Activated CD4-positive, alpha-beta T cell treated with anti-CD3 and anti-CD28 coated beads, Interleukin-2, amount 50 U/mL, for 48 hours (primary cell): ENCODE results near the gene DSE.

ENCODE experiments used
- DNase-seq, 2 experiments: peaks; one replicate each; pipeline ENCODE4 v3.0.0-alpha.2; 2020

The DSE gene

DNA sequence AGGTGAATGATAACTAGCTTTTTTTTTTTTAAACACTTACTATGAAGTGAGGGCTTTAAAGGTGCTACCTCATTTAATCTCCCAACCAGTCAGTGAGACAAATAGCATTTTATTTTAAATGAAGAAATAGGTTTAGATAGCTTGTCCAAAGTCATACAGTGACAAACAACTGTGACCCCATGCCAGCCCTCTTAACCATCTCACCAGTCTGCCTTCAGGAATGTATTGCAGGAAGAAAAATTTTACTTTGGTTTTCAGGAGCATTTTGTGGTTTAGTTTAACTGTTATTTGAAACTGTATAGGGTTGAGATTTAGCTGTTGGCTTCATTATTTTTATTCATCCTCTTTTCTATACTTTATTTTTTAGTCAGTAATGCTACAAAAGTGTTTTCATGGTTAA lies 18.6 kb downstream of the DSE start:
- DNase-seq = no peak

DNA sequence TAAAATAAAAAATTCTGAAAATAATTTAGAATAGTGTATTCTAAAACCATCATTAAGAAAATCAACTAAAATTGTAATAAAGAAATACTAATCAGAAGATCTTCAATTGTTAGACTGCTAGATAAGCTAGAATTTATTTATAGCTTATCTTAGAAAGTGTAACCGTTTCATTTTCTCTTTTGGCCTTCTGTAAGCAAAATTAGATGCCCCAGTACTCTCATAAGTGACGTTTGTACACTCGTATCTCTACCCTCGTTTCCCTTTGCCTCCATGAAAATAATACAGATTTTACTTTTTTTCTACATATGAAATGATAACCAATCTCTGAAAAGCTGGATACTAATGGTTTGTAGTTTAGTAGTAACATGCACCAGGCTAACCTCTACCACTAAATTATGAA lies 19.8 kb downstream of the DSE start:
- DNase-seq = no peak

DNA sequence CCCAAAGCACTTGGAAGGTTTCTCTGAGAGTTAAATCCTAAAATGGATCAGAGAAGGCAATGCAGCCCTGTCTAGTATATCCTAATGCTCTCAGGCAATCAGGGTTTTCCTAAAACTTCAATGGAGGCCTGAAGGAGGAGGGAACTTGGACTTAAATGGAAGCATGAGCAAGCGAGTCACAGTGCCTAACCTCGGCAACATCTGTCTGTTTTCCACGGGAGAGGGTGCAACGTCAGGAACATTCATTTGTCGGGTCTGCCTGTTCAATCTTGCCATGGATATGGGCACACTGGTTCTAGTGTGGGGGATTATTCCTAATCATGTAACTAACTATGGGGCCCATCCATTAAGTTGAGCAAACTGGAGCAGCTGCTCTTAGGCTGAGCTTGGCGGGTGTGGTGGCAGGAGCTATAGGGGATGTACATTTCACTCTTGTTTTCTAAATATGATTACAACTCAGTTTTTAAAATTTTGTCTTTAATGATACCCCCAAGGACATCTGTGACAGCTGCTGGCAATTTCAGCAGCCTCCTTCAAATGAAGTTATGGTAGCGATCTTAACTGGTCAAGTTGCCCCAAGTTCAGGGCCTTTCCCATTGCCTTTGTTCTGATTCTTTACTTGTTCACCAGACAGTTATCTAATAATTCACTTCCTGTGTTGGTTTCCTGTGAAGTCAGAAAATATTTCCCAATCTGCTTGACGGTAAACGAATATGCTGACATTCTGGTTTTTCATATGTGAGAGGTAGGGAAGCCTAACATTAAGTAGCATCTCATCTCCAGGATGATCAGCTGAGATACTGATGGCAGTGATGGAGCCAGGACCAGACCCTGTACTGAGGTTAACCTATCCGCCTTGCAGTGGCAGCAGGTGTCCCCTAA lies 21.6 kb downstream of the DSE start:
- no peak for DNase-seq

DNA sequence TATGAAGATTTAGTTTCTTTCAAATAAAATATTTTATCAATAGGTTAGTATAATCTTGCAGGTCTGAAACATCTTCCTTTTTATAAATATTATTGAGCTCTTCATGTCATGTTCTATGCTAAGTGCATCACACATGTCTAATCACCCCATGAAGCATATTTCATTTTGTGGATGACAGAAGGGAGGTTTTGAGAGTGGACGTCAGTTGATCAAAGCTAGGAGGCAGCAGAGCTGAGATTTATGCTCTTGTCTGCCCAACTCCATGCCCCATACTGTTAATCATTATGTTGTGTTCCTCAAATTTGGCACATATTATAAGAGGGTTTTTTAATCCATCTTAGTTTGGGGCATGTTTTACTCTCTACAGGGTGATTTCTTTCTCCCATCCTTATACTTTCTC lies 22.7 kb downstream of the DSE start:
- DNase-seq = no peak

DNA sequence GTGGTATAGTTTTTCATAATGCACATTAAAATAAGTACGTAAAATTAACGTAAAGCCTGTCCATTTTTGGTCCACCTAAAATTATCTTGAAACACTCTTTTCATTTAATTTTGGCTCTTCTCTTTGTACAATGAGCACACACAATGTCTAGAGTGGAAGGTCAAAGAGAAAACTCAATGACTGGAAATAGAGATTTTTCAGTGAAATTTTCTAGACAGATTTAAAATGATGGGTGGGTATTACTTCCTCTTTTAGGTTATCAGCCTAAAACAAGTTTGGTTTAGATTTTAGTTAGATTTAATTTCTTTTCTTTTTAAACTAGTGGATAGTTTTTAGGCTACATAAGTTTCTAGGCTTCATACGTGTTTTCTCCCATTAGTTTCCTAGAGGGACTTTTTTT lies 24.9 kb downstream of the DSE start:
- DNase-seq = no peak

DNA sequence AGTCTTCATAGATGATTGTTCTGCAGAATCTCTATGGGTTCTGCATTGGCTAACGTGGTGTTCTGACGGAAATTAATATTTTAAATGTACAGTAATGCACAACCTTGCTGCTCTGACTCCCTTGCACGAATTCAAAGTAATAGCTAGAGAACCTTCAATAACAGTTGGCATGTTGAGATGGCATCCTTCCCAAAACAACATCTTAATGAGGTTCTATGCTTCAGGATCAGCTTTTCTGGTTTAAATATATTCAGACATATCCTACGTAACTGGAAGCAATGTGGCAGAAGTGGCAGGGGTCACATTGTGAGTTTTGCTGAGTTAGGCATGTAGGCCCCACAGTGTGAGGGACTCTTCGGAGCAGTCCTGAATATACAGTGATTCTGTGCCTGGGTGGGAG lies 25.7 kb downstream of the DSE start:
- no peak for DNase-seq

DNA sequence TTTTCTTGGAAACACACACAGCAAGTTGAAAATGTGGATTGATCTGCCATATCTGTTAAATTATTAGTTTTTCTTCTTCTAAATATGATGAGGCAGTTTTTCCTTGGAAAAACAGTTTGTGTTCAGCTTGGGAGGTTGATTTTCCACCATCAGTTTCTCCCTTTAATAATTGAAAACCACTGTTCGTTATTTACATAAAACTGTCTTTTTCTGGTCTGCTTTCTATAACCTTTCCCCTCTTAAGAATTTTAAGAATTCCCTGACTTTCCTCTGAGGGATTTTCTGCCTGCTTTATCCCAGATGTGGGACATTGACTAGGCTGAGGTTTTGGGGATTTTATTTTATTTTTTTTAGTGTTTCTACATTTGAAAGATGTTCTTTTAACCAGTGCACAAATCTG lies 27.2 kb downstream of the DSE start:
- no peak for DNase-seq

DNA sequence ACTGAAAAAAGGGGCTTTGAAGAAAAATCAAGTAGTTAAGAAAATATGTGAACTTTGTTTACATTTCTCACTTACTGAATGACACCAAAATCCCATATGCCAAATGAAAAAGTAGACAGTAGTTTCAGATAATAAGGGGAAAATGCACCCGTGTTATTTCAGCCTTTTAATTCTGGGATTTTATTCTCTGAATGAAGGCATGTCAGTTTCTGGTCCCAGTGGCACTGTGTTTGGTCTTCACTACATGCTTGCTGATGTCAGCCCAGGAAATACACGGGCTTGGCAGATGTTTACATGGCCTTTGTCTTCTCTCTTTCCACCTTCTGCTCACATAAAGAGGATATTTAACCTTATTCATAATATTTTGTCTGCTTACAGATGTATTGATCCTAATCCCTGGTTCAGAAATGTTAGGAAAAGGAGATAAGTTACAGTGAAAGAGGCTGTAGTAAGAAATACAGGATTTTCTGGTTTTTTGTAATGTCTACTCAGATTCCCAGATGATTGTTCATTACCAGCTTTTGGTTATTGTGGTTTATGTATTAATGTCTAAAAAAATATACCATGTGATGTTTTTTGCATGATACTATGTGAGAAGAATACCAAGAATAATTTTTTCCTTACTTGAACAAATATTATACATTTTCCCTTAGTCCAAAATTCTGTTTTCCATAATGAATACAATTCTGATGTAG lies 27.7 kb downstream of the DSE start:
- no peak for DNase-seq

DNA sequence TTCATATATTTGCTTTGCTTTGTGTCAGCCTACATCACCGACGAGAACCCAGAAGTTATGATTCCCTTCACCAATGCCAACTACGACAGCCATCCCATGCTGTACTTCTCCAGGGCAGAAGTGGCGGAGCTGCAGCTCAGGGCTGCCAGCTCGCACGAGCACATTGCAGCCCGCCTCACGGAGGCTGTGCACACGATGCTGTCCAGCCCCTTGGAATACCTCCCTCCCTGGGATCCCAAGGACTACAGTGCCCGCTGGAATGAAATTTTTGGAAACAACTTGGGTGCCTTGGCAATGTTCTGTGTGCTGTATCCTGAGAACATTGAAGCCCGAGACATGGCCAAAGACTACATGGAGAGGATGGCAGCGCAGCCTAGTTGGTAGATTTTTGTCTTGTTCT lies 28.5 kb downstream of the DSE start:
- no peak for DNase-seq

DNA sequence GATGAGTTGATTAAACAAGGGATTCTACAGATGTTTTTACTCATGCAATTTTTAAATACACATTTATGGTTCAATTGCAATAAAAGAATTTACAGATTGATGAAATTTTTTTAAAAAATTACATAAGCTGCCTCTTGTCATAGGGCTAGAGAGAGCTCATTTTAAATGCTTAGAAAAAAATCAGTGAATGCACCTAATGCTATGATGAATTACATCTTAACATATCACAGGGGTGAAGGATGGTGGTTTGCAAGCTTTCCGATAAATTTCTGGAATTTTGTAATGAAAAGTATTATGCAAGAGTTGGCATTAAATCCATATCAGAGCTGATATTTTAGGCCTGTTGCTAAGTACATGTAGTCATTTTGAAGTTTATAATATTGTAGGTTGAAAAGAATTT lies 29.6 kb downstream of the DSE start:
- DNase-seq = no peak

DNA sequence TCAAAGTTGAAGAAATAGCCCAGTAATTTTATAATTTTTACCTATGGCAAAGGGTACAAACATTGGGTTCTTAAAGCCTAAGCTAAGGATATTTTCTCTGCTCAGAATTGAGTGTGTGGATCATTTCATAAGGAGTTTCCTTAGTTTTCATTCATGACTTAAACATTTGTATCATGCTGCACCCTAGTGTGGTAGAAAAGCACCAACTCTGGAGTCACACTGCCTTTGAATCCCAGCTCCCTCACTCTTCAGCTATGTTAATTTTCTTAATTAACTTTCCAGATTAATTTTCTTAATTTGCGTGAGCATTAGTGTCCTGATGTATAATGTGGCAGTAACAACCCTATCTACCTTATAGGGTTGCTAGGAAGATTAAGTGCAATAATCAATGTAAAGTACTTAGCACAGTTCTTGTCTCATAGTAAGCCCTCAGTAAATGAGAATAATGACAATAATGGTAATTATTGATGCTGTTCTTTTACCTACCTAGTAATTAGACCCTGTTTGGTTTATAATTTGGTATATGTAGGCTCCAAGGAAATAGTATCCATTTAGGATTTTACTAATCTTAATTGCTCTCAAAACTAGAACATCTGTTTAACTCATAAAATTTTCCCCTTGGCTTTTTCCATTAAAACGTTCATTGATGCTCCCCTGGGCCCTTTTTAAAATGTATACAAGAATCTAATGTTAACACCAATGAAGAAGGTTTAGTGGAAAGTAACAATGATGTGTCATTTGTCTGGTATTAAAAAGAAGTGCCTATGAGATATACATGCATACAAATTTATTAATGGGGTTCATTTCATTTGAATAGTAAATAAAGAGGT lies 31.6 kb downstream of the DSE start:
- DNase-seq = no peak

DNA sequence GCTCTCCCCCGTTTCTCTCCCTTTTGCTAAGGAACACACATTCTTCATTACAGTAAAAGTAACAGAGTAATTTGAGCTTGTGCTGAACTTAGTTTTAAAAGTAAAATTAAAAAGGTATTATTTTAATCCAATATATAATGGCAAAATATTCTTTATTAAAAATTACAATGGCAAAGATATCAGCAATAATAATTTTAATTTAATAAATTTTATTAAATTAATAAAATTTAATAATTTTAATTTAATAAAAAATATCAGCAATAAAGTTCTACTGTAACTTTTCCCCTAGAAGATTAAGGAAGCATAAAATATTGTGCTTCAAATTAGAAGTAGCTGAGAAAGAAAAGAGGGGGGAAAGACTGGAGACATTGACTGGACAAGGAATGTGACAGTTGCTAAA lies 32.5 kb downstream of the DSE start:
- DNase-seq = no peak

DNA sequence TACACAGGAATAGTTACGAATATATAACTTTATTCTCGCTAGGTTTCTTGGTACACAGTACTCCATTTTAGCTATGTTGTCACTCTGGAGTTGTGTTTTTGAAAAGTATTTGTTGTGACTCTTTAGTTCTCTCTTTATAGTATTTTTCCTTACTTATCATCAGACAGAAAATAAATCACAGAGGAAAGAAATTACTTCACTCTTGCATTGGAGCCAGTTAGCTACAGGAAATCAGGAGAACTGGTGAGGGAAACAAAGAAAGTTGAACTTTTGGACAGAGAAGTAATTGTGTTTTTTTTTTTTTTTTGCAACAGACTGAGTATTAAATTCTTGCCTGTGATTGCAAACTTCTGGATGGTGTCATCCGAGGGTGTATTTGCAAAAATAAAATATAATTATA lies 33.9 kb downstream of the DSE start:
- no peak for DNase-seq

DNA sequence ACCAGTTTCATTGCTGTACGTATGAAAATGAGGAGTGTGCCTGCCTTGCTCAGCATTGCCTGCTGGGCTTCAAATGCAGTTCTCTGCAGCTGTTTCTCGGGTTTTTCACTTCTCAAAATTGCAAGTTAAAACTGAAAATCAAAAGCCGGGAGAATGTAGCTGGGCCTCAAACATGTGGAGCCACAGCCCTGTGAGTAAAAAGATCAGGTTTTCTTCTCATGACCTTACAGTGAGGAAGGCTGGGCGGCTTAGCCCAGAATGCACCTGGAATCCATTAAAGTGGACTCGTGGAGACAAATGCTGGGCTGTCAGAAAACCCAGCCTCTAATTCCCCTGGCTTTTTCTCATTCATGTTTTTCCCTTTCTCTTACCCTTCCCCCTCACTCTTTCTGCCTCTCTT lies 34.4 kb downstream of the DSE start:
- DNase-seq = no peak

DNA sequence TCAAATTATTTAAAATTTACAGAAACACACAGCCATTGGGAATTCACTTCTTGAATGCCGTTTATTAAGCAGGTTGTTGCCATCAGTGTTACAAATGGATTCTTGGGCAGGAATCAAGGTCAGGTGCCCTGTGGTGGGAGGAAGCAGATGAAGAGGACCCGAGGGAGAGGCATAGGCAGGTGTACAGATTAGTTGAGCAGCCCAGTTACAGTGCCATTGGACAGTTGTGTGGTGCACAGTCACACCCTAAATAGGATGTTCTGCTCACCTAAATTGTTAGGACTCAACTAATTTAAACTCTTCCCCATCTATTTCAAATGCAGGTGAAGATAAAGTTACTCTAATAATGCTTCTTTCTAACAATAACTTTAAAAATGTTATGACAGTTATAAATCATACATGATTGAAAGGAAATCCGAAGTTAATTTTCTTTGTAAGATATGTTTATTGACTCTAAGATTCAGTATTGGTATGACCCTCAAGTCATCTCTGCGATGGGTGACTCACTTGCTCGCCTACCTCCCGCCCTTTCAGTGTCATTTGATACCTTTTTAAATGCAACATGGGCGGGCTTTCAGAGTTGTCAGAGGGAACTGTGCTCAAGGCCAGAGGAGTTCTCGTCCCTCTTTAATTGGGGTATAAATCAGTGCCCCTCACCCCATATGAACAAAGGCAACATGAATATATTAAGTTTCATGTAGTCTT lies 35.1 kb downstream of the DSE start:
- no peak for DNase-seq

DNA sequence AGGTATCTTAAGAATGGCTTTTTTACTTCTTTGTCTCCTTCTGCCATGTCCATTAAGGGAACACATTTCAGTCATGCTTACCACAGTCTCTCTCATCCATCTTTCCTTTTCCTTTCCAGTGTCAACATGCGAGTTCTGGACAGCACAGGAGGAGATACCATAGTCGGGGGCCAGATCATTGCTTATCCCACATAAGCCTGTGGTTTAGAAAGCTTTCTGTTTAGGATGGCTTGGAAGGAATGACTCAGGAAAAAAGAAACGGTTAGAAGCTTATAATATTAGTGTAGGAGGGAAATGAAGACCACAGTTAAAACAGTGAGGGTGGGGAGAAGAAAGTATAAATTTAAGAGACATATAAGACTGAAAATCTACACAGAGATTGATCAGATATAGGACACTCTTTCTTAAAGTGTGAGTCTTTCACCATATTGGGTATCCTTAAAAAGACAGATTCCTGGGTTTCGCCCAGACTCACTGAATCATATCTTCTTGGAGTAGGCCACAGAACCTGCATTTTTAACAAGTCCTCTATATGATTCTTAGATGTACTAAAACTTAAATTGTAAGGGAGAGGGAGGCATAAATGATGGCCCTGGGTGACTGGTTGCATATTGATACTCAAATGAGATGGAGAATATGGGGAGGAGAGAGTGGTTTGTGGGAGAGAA lies 36.1 kb downstream of the DSE start:
- no peak for DNase-seq

DNA sequence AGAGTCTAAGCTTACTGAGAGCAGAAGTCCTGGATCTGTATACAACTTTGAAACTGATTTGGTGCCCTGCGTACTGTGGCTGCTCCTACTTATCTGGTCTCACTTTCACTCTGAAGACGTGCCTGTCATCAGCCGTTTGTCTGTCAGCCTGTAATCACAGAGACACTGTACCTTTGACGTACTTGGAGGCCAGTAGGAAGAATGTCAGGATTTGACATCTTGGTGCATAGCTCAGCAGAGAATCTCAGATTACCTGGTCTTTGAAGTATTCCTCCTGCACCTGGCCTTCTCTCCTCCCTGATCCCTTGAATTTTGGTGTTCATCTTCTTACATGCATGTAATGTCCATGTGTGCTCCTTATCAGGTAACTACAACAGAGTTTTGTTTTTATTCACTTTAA lies 37.7 kb downstream of the DSE start:
- no peak for DNase-seq

DNA sequence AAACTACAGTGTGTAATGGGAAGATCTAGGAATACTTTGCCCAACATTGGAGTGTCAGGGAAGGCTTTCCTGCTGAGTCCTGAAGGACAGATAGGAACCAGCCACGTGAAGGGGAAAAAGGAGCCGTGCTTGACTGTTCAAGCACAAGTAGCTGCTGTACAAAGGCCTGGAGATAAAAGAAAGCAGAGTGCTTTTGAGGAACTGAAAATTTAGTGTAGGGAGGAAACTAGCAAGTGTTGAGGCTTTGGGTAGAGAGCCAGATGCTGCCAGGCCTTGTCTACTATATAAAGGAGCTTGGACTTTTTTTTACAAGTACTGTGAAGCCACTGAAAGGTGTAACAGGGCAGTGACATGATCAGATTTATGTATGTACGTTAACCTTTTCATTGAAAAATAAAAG lies 39.0 kb downstream of the DSE start:
- DNase-seq = no peak

DNA sequence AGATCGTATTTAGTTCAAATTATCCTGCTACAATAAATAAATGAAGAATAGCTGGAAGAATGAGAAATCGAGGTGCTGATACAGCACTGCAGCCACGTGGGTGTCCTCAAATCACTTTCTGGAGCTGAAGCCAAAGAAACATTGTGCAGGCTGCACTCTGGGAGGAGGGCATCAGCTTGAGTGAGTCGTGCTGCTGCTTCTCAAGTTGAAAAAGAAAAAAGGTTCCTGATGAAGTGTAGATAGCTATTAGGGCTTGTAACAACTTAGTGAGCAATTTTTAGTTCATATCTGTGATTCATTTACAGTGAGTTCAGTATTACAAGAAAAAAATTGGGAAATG lies 40.5 kb downstream of the DSE start:
- no peak for DNase-seq

DNA sequence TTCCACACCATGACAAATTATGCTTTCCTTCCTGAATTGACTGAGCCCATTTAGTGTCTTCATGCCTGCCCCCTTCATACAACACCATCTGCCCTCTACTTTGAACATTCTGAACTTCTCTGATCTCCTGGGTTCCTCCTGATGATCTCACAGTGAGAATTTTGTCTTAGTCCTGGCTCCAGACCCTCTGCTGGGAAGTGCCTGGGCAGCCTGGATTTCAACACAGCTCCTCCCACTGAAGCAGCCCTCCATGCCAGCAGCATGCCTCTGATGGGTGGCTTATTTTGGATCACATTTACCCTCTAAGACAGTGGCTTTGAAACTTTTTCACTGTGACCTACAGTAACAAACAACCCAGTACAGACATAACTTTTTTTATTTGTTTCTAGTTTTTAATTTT lies 41.5 kb downstream of the DSE start:
- DNase-seq = no peak

DNA sequence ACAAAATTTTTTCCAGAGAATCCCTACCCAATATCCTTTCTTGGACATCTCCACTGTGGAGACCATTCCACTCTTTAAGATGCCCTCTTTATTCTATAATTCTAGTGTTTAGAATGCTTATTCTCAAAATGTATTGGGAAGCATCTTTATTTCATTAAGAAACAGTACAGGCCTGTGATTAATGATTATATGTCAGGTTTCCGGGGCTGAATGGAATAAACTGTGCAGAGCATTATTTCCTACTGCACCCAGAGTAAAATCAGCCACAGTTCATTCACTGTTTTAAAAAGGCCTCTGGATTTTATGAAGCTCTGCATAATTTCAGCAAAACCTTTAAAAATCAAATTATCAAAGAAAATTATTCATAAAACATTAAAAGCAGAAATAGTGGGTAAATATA lies 42.6 kb downstream of the DSE start:
- no peak for DNase-seq

DNA sequence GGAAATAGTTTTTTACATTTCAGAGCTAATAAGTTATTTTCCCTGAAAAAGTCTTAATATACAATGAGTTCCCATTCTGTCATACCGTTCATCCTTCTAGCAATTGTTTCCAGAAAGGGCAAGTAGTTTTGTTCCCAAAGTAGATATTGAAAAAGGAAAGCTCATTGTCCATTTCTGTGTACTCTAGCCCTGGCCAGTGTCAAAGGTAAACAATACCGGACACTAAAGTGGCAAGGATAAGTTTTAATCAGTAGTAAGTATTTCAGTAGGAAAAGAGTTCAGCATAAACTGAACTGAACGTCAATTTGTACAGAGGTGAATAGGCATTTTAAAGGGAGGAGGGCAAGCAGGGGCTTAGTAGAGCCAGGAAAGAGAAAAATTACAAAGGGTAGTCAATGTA lies 46.9 kb downstream of the DSE start:
- DNase-seq = no peak
